RWPE1 (cell line): ENCODE measurements around the gene DMAC1.

Experiments used
- CTCF ChIA-PET: fragments of 350-600 bp; sonication (Branson Sonifier 250); formaldehyde crosslinking; extraction: SDS; loops from one replicate; lab custom pipeline; 2021; lab: Yijun Ruan, JAX
- POLR2A ChIA-PET: fragments of 400-600 bp; formaldehyde crosslinking; extraction: SDS; loops from one replicate; lab custom pipeline; 2020; ENCODE audit warnings: antibody characterized with exemption; ENCODE audit not compliant: low non-redundant PET; lab: Yijun Ruan, JAX
- DNase-seq: peaks from one replicate; pipeline ENCODE4 v3.0.0; 2012; ENCODE audit warnings: low spot score
- H3K27ac ChIP-seq: fragments of 450-650 bp; 2 replicates; pipeline ENCODE4 v1.5.1; 2017
- TF ChIP-seq, protein P1 (sequence below): fragments of 450-650 bp; conservative IDR thresholded peaks from 2 replicates; pipeline ENCODE4 v1.5.1; 2017; ENCODE audit warnings: low read depth, mild to moderate bottlenecking

DMAC1 gene, protein sequence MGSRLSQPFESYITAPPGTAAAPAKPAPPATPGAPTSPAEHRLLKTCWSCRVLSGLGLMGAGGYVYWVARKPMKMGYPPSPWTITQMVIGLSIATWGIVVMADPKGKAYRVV

DNA sequence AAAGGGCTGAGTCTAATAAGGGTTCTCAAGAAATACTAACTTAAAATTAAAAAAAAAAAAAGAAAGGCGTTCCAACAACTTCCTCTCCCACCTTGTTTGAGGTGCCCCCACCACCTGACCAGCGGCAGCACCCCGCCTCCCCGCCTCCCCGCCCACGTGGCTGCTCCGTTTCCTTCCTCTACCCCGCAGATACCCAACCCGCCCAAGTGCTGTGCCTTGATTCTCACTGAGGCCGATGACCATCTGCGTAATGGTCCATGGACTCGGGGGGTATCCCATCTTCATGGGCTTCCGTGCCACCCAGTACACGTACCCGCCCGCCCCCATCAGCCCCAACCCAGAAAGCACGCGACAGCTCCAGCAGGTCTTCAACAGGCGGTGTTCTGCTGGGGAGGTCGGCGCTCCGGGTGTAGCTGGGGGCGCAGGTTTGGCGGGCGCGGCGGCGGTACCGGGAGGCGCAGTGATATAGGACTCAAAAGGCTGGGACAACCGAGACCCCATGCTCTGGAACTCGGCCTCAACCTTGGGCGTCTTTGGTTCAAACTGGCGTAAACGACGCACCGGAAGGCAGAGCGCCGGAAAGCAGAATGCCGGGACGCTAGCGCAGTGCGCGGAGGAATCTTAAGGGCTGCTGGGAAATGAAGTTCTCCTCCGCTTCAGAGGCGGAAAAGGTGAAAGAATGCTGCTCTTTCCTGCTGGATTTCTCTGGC lies at the start of gene DMAC1:
Gene DMAC1 (minus strand): TSS at position 545 of the 710 bp plus-strand sequence. CDS start 44 bp downstream, at position 501.
- peak; percentile 49 for DNase-seq
- H3K27ac ChIP-seq: peak within 1 kb of the TSS; percentile 78
- TF ChIP-seq, protein P1, sequence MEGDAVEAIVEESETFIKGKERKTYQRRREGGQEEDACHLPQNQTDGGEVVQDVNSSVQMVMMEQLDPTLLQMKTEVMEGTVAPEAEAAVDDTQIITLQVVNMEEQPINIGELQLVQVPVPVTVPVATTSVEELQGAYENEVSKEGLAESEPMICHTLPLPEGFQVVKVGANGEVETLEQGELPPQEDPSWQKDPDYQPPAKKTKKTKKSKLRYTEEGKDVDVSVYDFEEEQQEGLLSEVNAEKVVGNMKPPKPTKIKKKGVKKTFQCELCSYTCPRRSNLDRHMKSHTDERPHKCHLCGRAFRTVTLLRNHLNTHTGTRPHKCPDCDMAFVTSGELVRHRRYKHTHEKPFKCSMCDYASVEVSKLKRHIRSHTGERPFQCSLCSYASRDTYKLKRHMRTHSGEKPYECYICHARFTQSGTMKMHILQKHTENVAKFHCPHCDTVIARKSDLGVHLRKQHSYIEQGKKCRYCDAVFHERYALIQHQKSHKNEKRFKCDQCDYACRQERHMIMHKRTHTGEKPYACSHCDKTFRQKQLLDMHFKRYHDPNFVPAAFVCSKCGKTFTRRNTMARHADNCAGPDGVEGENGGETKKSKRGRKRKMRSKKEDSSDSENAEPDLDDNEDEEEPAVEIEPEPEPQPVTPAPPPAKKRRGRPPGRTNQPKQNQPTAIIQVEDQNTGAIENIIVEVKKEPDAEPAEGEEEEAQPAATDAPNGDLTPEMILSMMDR: no peak
- ChIA-PET CTCF (no interaction called here), POLR2A (no interaction called here)

DNA sequence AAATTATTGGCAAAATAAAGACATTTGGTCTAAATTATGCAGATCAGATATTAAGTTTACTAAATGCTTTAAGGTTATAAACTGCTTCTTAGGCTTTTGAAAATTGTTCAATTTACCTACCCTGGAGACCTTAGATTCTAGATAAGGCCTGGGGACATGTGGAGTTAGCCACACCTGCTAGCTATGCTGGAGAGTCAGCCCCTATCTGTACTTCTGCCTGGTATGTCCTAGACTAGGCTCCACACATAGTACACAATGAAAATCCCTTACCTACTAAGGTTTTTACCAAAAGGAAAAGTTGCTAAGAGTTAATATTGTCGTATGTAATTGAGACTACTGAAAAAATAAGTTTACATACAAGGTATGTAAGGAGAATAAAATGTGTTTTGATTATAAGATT lies 49.8 kb upstream of the DMAC1 start:
- ChIA-PET POLR2A (no interaction called here), CTCF (interaction anchor here (0.6 kb wide), 1 partner anchor 21 kb away, joined by 6 read pairs; no protein-coding TSS in a partner anchor)
- TF ChIP-seq, protein P1: no peak
- H3K27ac ChIP-seq: no peak overlapping the region
- DNase-seq: no peak

DNA sequence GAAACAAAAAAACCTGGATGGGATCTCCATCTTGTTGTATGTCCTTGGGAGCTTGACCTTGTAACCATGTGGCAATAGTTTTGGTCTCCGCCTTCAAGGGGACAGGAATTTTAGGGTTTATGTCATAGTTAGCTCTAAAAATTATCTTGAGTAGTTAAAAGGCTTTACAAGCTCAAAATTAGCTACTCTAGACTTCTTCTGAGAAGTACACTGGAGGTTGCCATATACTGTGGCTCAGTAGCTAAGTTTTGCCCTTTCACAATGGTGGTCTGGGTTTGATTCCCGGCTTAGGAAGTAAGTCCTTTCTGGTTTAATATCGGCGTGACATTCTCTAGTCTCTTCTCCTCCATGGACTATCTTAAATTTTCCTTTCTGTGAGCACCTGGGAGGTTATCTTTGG lies 48.9 kb upstream of the DMAC1 start:
- POLR2A ChIA-PET: no interaction called here
- TF ChIP-seq, protein P1: no peak
- H3K27ac ChIP-seq: no peak overlapping the region
- CTCF ChIA-PET: no interaction called here
- DNase-seq: no peak

DNA sequence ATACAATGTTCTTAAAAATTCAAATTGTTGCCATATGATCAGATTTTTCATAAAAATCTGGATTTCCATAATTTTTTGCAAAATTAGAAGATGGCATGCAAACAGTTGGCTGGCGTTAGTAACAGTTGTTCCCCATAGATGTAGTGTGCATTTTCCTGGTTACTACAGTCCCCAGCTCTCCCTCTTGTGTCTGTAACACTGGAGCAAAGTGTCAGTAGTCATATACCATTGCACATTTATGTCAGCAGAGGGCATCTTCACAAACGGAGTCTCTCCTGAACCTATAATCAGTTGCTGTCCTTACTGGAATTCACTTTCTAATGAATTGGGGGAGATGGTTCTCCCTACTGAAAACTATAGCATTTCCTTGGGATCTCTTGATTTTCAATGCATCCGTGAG lies 44.7 kb upstream of the DMAC1 start:
- POLR2A ChIA-PET: no interaction called here
- CTCF ChIA-PET: interaction anchor here (0.6 kb wide), 1 partner anchor 1947 kb away, joined by 4 read pairs; no protein-coding TSS in a partner anchor
- DNase-seq: no peak
- TF ChIP-seq, protein P1: no peak
- H3K27ac ChIP-seq: no peak overlapping the region

DNA sequence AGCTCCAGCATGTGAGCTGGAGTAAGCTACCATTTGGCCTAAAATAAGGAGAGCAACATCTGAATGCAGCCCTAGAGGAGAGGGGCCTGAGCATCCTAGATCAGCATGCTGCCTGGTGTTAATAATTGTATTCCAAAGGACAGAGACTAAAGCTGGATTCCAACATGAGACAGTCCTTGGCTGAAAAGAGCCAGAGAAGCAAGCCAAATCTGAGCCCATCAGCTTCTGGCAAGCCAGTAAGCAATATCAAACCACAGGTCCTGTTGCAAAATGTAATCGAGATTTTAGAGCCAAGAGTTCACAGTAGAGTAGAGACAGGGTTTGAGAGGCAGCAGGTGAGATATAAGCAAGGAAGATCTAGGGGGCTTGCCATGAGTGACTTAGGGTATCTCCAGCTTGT lies 42.3 kb upstream of the DMAC1 start:
- TF ChIP-seq, protein P1: no peak
- H3K27ac ChIP-seq: no peak overlapping the region
- POLR2A ChIA-PET: no interaction called here
- CTCF ChIA-PET: interaction anchor here (0.6 kb wide), 1 partner anchor 324 kb away, joined by 3 read pairs; no protein-coding TSS in a partner anchor
- no peak for DNase-seq

DNA sequence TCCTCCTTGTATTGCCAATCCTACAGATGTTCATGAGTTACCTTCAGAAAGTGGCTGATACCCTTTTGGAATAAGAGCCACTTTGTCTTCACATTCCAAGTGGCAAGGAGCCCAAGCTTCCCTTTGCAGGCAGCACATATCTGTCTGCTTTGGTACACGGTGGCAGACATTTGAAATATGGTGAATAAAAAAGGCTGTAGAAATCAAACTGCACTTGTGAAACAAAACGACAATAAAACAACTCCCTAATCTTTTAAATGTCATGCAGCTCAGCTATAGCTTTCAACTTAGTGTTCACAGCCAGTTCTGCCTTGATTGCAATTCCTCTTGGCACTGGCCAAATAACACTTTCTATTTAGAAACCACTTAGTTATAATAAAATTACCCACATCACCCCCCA lies 35.0 kb upstream of the DMAC1 start:
- ChIA-PET POLR2A (no interaction called here), CTCF (no interaction called here)
- TF ChIP-seq, protein P1: no peak
- no peak for DNase-seq
- no peak overlapping the region for H3K27ac ChIP-seq
